ENCODE measurements around the gene AFF4. TPM values are rescaled to one million over a fixed set of nuclear protein-coding genes. Genes with fewer than 3 reads are reported as not detected.

AFF4 gene
- total and polyA plus RNA-seq, 2 of the 4 experiments (the other 2 are of a cell fraction), result 27.3 to 57.2 TPM

GRCh38 chr5:132896685-132897084, 66.7 kb downstream of the AFF4 start:
- DNase-seq (no peak), ATAC-seq (ENCODE audit: low read depth) (no peak)
- no peak overlapping the region for H3K9ac ChIP-seq (ENCODE audit: low read depth, low read length)
- CTCF ChIA-PET, result no interaction called here
- H4K8ac ChIP-seq (ENCODE audit: low read depth in 2 of 2, low read length in 2 of 2), result no peak overlapping the region
- H3K79me1 ChIP-seq (ENCODE audit: low read depth in 1 of 2, low read length in 2 of 2), result peaks cover 34 to 44% of the 10 kb centered on the region in 2 experiments
- no peak overlapping the region for H2BK15ac ChIP-seq (ENCODE audit: low read depth, low read length)
- H3K14ac ChIP-seq (replicated peaks; ENCODE audit: low read depth, low read length), result no peak overlapping the region
- POLR2A ChIA-PET (ENCODE audit: unreplicated experiment), result interaction anchor here (0.6 kb wide), 1 partner anchor 24 kb away, joined by 3 read pairs; no protein-coding TSS in a partner anchor
- no peaks in the 10 kb centered on the region for H3K9me1 ChIP-seq (ENCODE audit: insufficient read depth, low read length)
- no peak overlapping the region for H2AK9ac ChIP-seq (replicated peaks; ENCODE audit: low read depth, low read length, poor library complexity)
- no peak overlapping the region for H4K5ac ChIP-seq (ENCODE audit: low read depth, low read length)
- TSS peak; percentile 98 for BruUV-seq (replicated peaks)
- no peak overlapping the region for H3K4me2 ChIP-seq (ENCODE audit: low read depth, low read length)
- dilution Hi-C loops (cut with HindIII; ENCODE audit: low sequenced_read_pairs, unreplicated experiment), result no loop called here
- H3K36me3 ChIP-seq (ENCODE audit: control insufficient read depth, insufficient read depth, low read length), result peaks cover 34% of the 10 kb centered on the region
- H2BK5ac ChIP-seq (ENCODE audit: low read depth, low read length, poor library complexity, severe bottlenecking), result no peak overlapping the region
- no peak overlapping the region for H3K4me3 ChIP-seq (ENCODE audit: insufficient read depth, low read depth, low read length)
- no peak overlapping the region for H2AK5ac ChIP-seq (ENCODE audit: low read depth, low read length)
- no peak overlapping the region for H3K18ac ChIP-seq (ENCODE audit: low read depth, low read length)
- WGBS, 2 experiments (ENCODE audit: extremely low coverage in 2 of 2, insufficient read length in 1 of 2), result 100% methylated on average over 3 of the region's 7 CpGs; no CpG with 5 or more reads in 1 of the 2 experiments
- H3K27ac ChIP-seq (ENCODE audit: insufficient read depth, low read length), result no peak overlapping the region
- H3K9me3 ChIP-seq (ENCODE audit: control insufficient read depth, insufficient read depth, low read length), result no peaks in the 10 kb centered on the region
- H2AFZ ChIP-seq (replicated peaks; ENCODE audit: low read length, poor library complexity), result no peak overlapping the region
- H3K4me1 ChIP-seq (ENCODE audit: control insufficient read depth, insufficient read depth, low read length), result no peaks in the 10 kb centered on the region
- H3K23ac ChIP-seq (ENCODE audit: low read depth, low read length), result no peak overlapping the region
- TF ChIP-seq RFX5 (IDR thresholded peaks at IDR 0.05; ENCODE audit: low read depth, low read length) (no peak), MAZ (IDR thresholded peaks at IDR 0.05; ENCODE audit: borderline replicate concordance, low read depth, low read length) (no peak), RCOR1 (IDR thresholded peaks at IDR 0.05; ENCODE audit: insufficient replicate concordance, low read length) (no peak), BHLHE40 (IDR thresholded peaks at IDR 0.05; ENCODE audit: low read depth, low read length) (no peak), POLR2A (IDR thresholded peaks at IDR 0.05; ENCODE audit: low read depth, low read length) (no peak), NFE2L2 (IDR thresholded peaks at IDR 0.05; ENCODE audit: low read depth, low read length) (no peak), USF2 (IDR thresholded peaks at IDR 0.05; ENCODE audit: low read depth, low read length) (no peak), ELK1 (IDR thresholded peaks at IDR 0.05; ENCODE audit: borderline replicate concordance, low read depth, low read length) (no peak), RAD21 (IDR thresholded peaks at IDR 0.05; ENCODE audit: low read length) (no peak), MXI1 (IDR thresholded peaks at IDR 0.05; ENCODE audit: borderline replicate concordance, low read depth, low read length) (no peak), FOS (IDR thresholded peaks at IDR 0.05; ENCODE audit: low read depth, low read length) (no peak)
- no peak overlapping the region for H3K56ac ChIP-seq (ENCODE audit: extremely low read depth, insufficient read depth, low read length)
- H4K20me1 ChIP-seq (ENCODE audit: insufficient read depth, low read length), result peaks cover 4% of the 10 kb centered on the region; the same call in 1 of the 2 replicates
- no peaks in the 10 kb centered on the region for H3K27me3 ChIP-seq (ENCODE audit: control insufficient read depth, insufficient read depth, low read length)
- in situ Hi-C loops (cut with MboI; ENCODE audit: low sequenced_read_pairs), result no loop called here
- no peak overlapping the region for H4K91ac ChIP-seq (ENCODE audit: insufficient read depth, low read depth, low read length)
- H2BK20ac ChIP-seq (ENCODE audit: low read depth, low read length), result no peak overlapping the region
- no peak overlapping the region for H3K4ac ChIP-seq (ENCODE audit: low read depth, low read length)
- no peak overlapping the region for H2BK120ac ChIP-seq (ENCODE audit: low read depth, low read length)
- intact Hi-C loops (cut with micrococcal nuclease), result no loop called here
